Bronchial epithelial cell (primary cell): Measurements from ENCODE around the gene PMP22. TPM values are rescaled to one million over a fixed set of nuclear protein-coding genes. Genes with fewer than 3 reads are reported as not detected.

Source experiments
- DNase-seq: peaks from one replicate; pipeline ENCODE4 v3.0.0-alpha.2; 2010; ENCODE audit warnings: low read depth
- FAIRE-seq: peaks from 2 replicates; lab custom pipeline; 2011; peaks lifted over from hg19 to GRCh38; lab: Jason Lieb, UNC
- H3K27me3 ChIP-seq: 2 replicates; pipeline ENCODE4 v1.5.1; 2011; ENCODE audit warnings: low read length; ENCODE audit not compliant: control insufficient read depth, insufficient read depth
- H3K36me3 ChIP-seq: 2 replicates; pipeline ENCODE4 v1.5.1; 2011; ENCODE audit warnings: low read length; ENCODE audit not compliant: control insufficient read depth, insufficient read depth
- H3K4me3 ChIP-seq: 2 replicates; pipeline ENCODE4 v1.5.1; 2011; ENCODE audit warnings: mild to moderate bottlenecking, low read depth, low read length, control low read depth
- CTCF ChIP-seq: IDR thresholded peaks from 2 replicates; pipeline ENCODE4 v1.5.1; 2011; ENCODE audit warnings: mild to moderate bottlenecking, moderate library complexity, low read length, control low read depth, inconsistent platforms; ENCODE audit not compliant: insufficient read depth, severe bottlenecking
- total RNA-seq: library from RNA; depleted of rRNA; stranded (reverse); fragments of >200 nt; gene quantifications from 2 replicates; pipeline ENCODE4 v1.2.1, GENCODE V29; 2014

PMP22 gene
- total RNA-seq, 1 donor from 2014 or later, result 2.6 TPM

GRCh38 chr17:15185625-15185991 lies 79.5 kb downstream of the PMP22 start:
- FAIRE-seq, result no peak
- Histone ChIP-seq H3K36me3 (no peaks in the 10 kb centered on the region), H3K4me3 (no peak overlapping the region), H3K27me3 (no peaks in the 10 kb centered on the region)
- no peak for TF ChIP-seq CTCF
- peak; percentile 27 for DNase-seq

DNA sequence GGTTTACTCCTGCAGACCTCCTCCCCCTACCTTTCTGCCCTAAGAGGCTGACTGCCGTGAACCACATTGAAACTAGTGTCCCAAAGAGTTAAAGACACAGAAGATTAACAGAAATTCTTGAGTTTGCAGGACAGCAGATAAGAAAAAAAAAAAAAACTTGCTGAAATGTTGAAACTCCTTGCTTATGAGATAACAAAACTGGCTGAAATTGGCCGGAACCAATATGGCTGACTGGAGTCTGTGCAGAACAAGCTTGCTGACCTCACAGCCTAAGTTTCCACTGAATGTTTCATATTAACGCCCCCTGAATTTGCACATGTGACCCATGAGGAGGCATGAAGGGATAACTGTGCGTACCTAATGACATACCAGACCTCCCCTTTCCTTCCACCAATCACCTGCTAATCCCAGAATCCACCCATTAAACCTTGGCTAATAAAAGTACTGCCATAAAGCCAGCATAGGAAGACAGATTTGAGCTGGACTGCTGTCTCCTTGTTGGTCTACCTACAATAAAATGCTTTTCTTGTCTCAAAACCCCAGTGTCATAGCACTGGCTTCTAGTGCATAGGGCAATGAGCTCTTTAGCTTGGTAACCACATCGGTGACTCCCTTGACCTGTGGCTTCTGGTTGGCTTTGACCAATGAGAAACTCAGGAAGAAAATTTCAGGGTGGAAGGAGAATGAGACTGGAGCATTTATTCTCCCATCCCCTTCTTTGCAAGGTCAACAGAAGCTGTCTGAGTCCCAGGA lies 80.1 kb downstream of the PMP22 start:
- H3K36me3 ChIP-seq, result no peaks in the 10 kb centered on the region
- no peak for DNase-seq
- TF ChIP-seq CTCF, result no peak
- no peak overlapping the region for H3K4me3 ChIP-seq
- no peaks in the 10 kb centered on the region for H3K27me3 ChIP-seq
- FAIRE-seq, result no peak

DNA sequence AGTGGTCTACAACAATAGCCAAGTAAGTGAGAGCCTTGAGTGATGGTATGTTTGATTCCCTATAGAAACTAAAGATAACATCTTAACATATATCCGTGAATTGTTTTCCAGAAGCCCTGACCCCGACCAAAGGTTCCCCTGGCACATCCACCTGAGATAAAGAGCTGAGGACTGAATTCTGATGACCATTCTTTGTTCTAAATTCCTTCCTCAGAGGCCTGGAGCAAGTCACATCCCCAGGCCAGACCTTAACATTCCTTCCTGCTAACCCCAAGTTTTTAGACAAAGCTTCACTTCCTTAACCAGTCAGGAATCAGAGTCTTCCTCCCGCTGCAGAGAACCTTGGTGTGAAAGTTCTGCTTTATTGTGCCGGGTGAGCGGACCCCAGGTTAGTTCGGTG lies 83.3 kb downstream of the PMP22 start:
- no peak for TF ChIP-seq CTCF
- H3K27me3 ChIP-seq, result no peaks in the 10 kb centered on the region
- FAIRE-seq (no peak), DNase-seq (no peak)
- no peak overlapping the region for H3K4me3 ChIP-seq
- no peaks in the 10 kb centered on the region for H3K36me3 ChIP-seq

GRCh38 chr17:15181333-15181732 lies 83.8 kb downstream of the PMP22 start:
- TF ChIP-seq CTCF, result no peak
- Histone ChIP-seq H3K27me3 (no peaks in the 10 kb centered on the region), H3K36me3 (no peaks in the 10 kb centered on the region), H3K4me3 (no peak overlapping the region)
- FAIRE-seq (no peak), DNase-seq (no peak)

DNA sequence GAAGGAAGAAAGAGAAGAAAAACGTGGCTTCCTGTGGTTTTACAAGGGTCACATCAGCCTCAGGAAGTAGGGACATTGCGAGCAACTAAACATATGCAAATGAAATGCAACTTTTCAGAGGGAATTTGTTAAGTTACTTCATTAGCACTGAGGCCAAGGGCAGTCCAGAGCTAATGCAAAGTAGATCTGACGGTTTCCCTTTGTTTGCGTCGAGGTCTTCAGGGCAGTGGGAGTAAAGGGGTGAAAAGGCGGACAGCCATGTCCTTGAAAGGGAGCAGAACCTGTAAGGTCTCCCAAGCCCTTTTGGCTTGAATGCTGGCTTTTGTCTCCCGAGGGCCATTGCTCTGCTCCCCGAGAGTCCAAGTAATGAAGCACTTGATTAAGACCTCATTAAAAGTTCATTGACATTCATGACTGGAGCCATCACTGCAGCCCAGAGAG lies 85.0 kb downstream of the PMP22 start:
- no peaks in the 10 kb centered on the region for H3K36me3 ChIP-seq
- H3K4me3 ChIP-seq, result no peak overlapping the region
- FAIRE-seq (no peak), DNase-seq (no peak)
- TF ChIP-seq CTCF, result no peak
- no peaks in the 10 kb centered on the region for H3K27me3 ChIP-seq

Other genes starting within 250 kb of the PMP22 start
- gene TEKT3, start 76.3 kb upstream of the PMP22 start, total RNA-seq, result not detected in 2 replicates
- gene CDRT4, start 202.3 kb upstream of the PMP22 start, total RNA-seq, result 1.1 and 1.3 TPM in 2 replicates